ENCODE measurements around the gene ZNF512.

- TF ChIP-seq, protein P1, sequence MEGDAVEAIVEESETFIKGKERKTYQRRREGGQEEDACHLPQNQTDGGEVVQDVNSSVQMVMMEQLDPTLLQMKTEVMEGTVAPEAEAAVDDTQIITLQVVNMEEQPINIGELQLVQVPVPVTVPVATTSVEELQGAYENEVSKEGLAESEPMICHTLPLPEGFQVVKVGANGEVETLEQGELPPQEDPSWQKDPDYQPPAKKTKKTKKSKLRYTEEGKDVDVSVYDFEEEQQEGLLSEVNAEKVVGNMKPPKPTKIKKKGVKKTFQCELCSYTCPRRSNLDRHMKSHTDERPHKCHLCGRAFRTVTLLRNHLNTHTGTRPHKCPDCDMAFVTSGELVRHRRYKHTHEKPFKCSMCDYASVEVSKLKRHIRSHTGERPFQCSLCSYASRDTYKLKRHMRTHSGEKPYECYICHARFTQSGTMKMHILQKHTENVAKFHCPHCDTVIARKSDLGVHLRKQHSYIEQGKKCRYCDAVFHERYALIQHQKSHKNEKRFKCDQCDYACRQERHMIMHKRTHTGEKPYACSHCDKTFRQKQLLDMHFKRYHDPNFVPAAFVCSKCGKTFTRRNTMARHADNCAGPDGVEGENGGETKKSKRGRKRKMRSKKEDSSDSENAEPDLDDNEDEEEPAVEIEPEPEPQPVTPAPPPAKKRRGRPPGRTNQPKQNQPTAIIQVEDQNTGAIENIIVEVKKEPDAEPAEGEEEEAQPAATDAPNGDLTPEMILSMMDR (IDR thresholded peaks at IDR 0.05): no peak
- no peak for TF ChIP-seq POLR2A (IDR thresholded peaks at IDR 0.05)
Measured at GRCh38 chr2:27571197-27571596, 11.6 kb upstream of the ZNF512 start.
